ENCODE measurements around the gene TSPAN14. TPM values are rescaled to one million over a fixed set of nuclear protein-coding genes. Genes with fewer than 3 reads are reported as not detected.

The TSPAN14 gene
- total and polyA plus RNA-seq, 4 donors, result 19.9 to 36.8 (median 27.3) TPM

DNA sequence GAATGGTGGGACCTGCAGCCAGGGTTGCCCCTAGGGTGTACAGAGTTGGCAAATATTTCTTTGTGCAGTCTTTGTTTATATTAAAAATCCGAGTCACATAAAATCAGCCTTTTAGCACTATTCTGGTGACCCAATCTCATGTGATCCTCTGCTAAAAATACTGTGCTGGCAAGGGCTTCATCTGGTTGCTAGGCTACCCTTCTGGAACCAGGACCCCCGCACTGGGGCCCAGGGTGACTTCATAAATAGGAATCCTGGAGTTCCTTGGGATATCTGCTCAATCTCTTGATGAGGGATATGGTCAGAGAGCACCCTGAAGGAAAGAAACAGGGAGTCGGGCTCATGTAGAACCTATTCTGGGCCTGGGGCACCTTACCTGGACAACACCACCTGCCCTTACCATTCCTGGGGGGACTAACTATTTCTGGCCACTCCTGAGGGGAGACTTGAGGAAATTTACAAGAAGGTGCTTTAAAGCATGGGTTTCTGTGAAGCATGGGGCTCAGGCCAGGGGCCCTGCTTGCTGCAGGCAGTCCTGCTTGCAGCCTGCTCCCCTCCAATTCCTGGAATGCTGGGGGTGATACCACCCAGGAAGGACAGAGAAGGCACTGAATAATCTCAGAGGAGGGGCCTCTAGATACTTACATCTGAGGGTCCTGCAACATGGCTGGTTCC lies 128.3 kb downstream of the TSPAN14 start:
- H3K9me3 ChIP-seq (ENCODE audit: control insufficient read depth in 4 of 4, low read length in 3 of 4), result no peaks in the 10 kb centered on the region
- no peak for DNase-seq (ENCODE audit: low spot score)
- no peak overlapping the region for H3K9ac ChIP-seq (ENCODE audit: low read depth in 1 of 2, low read length in 2 of 2)
- H3K36me3 ChIP-seq (ENCODE audit: control insufficient read depth in 4 of 4, insufficient read depth in 3 of 4, low read depth in 1 of 4, low read length in 3 of 4), result no peaks in the 10 kb centered on the region
- WGBS, result 75% methylated on average over 3 of the region's 3 CpGs
- no peaks in the 10 kb centered on the region for H3K4me1 ChIP-seq (ENCODE audit: control insufficient read depth in 4 of 4, insufficient read depth in 4 of 4, low read length in 3 of 4)
- TF ChIP-seq, protein P1, sequence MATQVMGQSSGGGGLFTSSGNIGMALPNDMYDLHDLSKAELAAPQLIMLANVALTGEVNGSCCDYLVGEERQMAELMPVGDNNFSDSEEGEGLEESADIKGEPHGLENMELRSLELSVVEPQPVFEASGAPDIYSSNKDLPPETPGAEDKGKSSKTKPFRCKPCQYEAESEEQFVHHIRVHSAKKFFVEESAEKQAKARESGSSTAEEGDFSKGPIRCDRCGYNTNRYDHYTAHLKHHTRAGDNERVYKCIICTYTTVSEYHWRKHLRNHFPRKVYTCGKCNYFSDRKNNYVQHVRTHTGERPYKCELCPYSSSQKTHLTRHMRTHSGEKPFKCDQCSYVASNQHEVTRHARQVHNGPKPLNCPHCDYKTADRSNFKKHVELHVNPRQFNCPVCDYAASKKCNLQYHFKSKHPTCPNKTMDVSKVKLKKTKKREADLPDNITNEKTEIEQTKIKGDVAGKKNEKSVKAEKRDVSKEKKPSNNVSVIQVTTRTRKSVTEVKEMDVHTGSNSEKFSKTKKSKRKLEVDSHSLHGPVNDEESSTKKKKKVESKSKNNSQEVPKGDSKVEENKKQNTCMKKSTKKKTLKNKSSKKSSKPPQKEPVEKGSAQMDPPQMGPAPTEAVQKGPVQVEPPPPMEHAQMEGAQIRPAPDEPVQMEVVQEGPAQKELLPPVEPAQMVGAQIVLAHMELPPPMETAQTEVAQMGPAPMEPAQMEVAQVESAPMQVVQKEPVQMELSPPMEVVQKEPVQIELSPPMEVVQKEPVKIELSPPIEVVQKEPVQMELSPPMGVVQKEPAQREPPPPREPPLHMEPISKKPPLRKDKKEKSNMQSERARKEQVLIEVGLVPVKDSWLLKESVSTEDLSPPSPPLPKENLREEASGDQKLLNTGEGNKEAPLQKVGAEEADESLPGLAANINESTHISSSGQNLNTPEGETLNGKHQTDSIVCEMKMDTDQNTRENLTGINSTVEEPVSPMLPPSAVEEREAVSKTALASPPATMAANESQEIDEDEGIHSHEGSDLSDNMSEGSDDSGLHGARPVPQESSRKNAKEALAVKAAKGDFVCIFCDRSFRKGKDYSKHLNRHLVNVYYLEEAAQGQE (IDR thresholded peaks at IDR 0.05), result no peak
- TF ChIP-seq HNF4G (IDR thresholded peaks at IDR 0.05) (no peak), NR2F2 (IDR thresholded peaks at IDR 0.05) (no peak), RXRA (IDR thresholded peaks at IDR 0.05) (no peak), YY1 (IDR thresholded peaks at IDR 0.05) (no peak), FOXA2 (IDR thresholded peaks at IDR 0.05) (no peak), EGR1 (IDR thresholded peaks at IDR 0.05; ENCODE audit: low read depth in 2 of 2) (no peak), GABPA (IDR thresholded peaks at IDR 0.05 in 1 of 2, conservative IDR thresholded peaks at IDR 0.05 in 1 of 2) (no peak), RAD21 (IDR thresholded peaks at IDR 0.05) (no peak), FOXA1 (IDR thresholded peaks at IDR 0.05) (no peak), TAF1 (conservative IDR thresholded peaks at IDR 0.05) (no peak), SP1 (IDR thresholded peaks at IDR 0.05) (no peak), JUND (IDR thresholded peaks at IDR 0.05) (no peak)
- TF ChIP-seq, protein P2, sequence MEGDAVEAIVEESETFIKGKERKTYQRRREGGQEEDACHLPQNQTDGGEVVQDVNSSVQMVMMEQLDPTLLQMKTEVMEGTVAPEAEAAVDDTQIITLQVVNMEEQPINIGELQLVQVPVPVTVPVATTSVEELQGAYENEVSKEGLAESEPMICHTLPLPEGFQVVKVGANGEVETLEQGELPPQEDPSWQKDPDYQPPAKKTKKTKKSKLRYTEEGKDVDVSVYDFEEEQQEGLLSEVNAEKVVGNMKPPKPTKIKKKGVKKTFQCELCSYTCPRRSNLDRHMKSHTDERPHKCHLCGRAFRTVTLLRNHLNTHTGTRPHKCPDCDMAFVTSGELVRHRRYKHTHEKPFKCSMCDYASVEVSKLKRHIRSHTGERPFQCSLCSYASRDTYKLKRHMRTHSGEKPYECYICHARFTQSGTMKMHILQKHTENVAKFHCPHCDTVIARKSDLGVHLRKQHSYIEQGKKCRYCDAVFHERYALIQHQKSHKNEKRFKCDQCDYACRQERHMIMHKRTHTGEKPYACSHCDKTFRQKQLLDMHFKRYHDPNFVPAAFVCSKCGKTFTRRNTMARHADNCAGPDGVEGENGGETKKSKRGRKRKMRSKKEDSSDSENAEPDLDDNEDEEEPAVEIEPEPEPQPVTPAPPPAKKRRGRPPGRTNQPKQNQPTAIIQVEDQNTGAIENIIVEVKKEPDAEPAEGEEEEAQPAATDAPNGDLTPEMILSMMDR (IDR thresholded peaks at IDR 0.05; ENCODE audit: low read depth, low read length, missing input control), result no peak
- TF ChIP-seq, protein P3, sequence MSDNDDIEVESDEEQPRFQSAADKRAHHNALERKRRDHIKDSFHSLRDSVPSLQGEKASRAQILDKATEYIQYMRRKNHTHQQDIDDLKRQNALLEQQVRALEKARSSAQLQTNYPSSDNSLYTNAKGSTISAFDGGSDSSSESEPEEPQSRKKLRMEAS (IDR thresholded peaks at IDR 0.05), result no peak
- TF ChIP-seq, protein P4, sequence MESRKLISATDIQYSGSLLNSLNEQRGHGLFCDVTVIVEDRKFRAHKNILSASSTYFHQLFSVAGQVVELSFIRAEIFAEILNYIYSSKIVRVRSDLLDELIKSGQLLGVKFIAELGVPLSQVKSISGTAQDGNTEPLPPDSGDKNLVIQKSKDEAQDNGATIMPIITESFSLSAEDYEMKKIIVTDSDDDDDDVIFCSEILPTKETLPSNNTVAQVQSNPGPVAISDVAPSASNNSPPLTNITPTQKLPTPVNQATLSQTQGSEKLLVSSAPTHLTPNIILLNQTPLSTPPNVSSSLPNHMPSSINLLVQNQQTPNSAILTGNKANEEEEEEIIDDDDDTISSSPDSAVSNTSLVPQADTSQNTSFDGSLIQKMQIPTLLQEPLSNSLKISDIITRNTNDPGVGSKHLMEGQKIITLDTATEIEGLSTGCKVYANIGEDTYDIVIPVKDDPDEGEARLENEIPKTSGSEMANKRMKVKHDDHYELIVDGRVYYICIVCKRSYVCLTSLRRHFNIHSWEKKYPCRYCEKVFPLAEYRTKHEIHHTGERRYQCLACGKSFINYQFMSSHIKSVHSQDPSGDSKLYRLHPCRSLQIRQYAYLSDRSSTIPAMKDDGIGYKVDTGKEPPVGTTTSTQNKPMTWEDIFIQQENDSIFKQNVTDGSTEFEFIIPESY (IDR thresholded peaks at IDR 0.05), result no peak
- H3K4me3 ChIP-seq (ENCODE audit: low read depth in 1 of 3, low read length in 3 of 3), result no peak overlapping the region
- H3K27me3 ChIP-seq (ENCODE audit: control insufficient read depth in 4 of 4, insufficient read depth in 4 of 4, low read length in 3 of 4), result no peaks in the 10 kb centered on the region
- H3K27ac ChIP-seq (ENCODE audit: low read depth in 1 of 2, low read length in 2 of 2), result no peak overlapping the region

Other genes with a start within 250 kb of the TSPAN14 start
- 10 to 100 TPM; 14.0 to 20.9 TPM for gene ANXA11, start 248.8 kb upstream of the TSPAN14 start, total RNA-seq
- gene ANXA11, start 248.8 kb upstream of the TSPAN14 start, polyA plus RNA-seq, result 10 to 100 TPM; 28.8 to 40.4 TPM
- 100 to 1,000 TPM; 179 to 662 TPM for gene MAT1A, start 164.7 kb upstream of the TSPAN14 start, total RNA-seq
- gene MAT1A, start 164.7 kb upstream of the TSPAN14 start, polyA plus RNA-seq, result 100 to 1,000 TPM; 327 to 759 TPM
- under 1 TPM in 1 of 2 donors, not detected in 1; 0.23 TPM for gene DYDC1, start 97.6 kb upstream of the TSPAN14 start, total RNA-seq
- gene DYDC1, start 97.6 kb upstream of the TSPAN14 start, polyA plus RNA-seq, result not detected
- gene DYDC2, start 97.5 kb upstream of the TSPAN14 start, total RNA-seq, result 1 to 10 TPM in 1 of 2 donors, under 1 TPM in 1; 0.25 to 2.0 TPM
- under 1 TPM; 0.14 to 0.25 TPM for gene DYDC2, start 97.5 kb upstream of the TSPAN14 start, polyA plus RNA-seq
- gene PRXL2A, start 45.8 kb upstream of the TSPAN14 start, total RNA-seq, result 10 to 100 TPM; 48.5 to 51.2 TPM
- 10 to 100 TPM; 56.9 to 87.4 TPM for gene PRXL2A, start 45.8 kb upstream of the TSPAN14 start, polyA plus RNA-seq
- gene SH2D4B, start 83.6 kb downstream of the TSPAN14 start, total RNA-seq, result under 1 TPM in 1 of 2 donors, not detected in 1; 0.19 TPM
- not detected for gene SH2D4B, start 83.6 kb downstream of the TSPAN14 start, polyA plus RNA-seq